Measurements from ENCODE around the gene ANKFY1. TPM values are rescaled to one million over a fixed set of nuclear protein-coding genes. Genes with fewer than 3 reads are reported as not detected.

Gene ANKFY1
- polyA plus RNA-seq, 3 donors: 13.5 to 46.1 (median 21.7) TPM

GRCh38 chr17:4305224-4305623 lies 41.4 kb upstream of the ANKFY1 start:
- Mint-ChIP-seq H3K4me3 (no peak overlapping the region), H3K36me3 (peaks cover 38 to 47% of the 10 kb centered on the region in 2 donors), H3K27ac (no peak overlapping the region), H3K9me3 (no peaks in the 10 kb centered on the region), H3K27me3 (ENCODE audit: low read depth in 3 of 3) (no peaks in the 10 kb centered on the region), H3K4me1 (peaks cover 9% of the 10 kb centered on the region)
- Histone ChIP-seq H3K27me3 (ENCODE audit: control insufficient read depth in 2 of 2, insufficient read depth in 2 of 2, low read length in 2 of 2) (no peaks in the 10 kb centered on the region), H3K4me1 (ENCODE audit: control insufficient read depth in 1 of 2, insufficient read depth in 2 of 2, low read length in 2 of 2) (no peaks in the 10 kb centered on the region), H3K4me2 (replicated peaks; ENCODE audit: extremely low read depth, low read length, poor library complexity, severe bottlenecking) (no peak overlapping the region), H3K4me3 (replicated peaks in 1 of 3; ENCODE audit: low read depth in 2 of 3, low read length in 3 of 3) (no peak overlapping the region), H3K79me2 (ENCODE audit: insufficient read depth, low read length) (peaks cover 33% of the 10 kb centered on the region), H3K9me3 (replicated peaks in 1 of 2; ENCODE audit: control insufficient read depth in 1 of 2, insufficient read depth in 1 of 2, low read length in 2 of 2) (no peaks in the 10 kb centered on the region), H3K36me3 (replicated peaks in 1 of 2; ENCODE audit: control insufficient read depth in 1 of 2, insufficient read depth in 2 of 2, low read length in 2 of 2) (peaks cover 20 to 61% of the 10 kb centered on the region in 2 donors), H4K20me1 (ENCODE audit: insufficient read depth, low read length) (peaks cover 79% of the 10 kb centered on the region), H3K9ac (ENCODE audit: insufficient read depth, low read length, poor library complexity, severe bottlenecking) (no peak overlapping the region), H3K27ac (ENCODE audit: low read depth in 1 of 2, low read length in 2 of 2) (no peak overlapping the region), H2AFZ (ENCODE audit: insufficient read depth, low read depth, low read length, poor library complexity, severe bottlenecking) (no peak overlapping the region)
- no peak for DNase-seq
- intact Hi-C loops (cut with micrococcal nuclease): no loop called here
- TF ChIP-seq CTCF (IDR thresholded peaks at IDR 0.05): no peak
- 98% methylated on average over 4 of the region's 7 CpGs for WGBS (ENCODE audit: insufficient coverage)

GRCh38 chr17:4304417-4305027 lies 40.7 kb upstream of the ANKFY1 start:
- H3K36me3 Mint-ChIP-seq: peaks cover 38 to 52% of the 10 kb centered on the region in 2 donors
- intact Hi-C loops (cut with micrococcal nuclease): no loop called here
- WGBS (ENCODE audit: insufficient coverage): 100% methylated on average over 1 of the region's 6 CpGs
- Histone ChIP-seq H3K9ac (ENCODE audit: insufficient read depth, low read length, poor library complexity, severe bottlenecking) (no peak overlapping the region), H3K4me1 (ENCODE audit: control insufficient read depth in 1 of 2, insufficient read depth in 2 of 2, low read length in 2 of 2) (no peaks in the 10 kb centered on the region), H4K20me1 (ENCODE audit: insufficient read depth, low read length) (peaks cover 77% of the 10 kb centered on the region), H2AFZ (ENCODE audit: insufficient read depth, low read depth, low read length, poor library complexity, severe bottlenecking) (no peak overlapping the region), H3K27ac (ENCODE audit: low read depth in 1 of 2, low read length in 2 of 2) (no peak overlapping the region), H3K4me3 (replicated peaks in 1 of 3; ENCODE audit: low read depth in 2 of 3, low read length in 3 of 3) (no peak overlapping the region), H3K36me3 (replicated peaks in 1 of 2; ENCODE audit: control insufficient read depth in 1 of 2, insufficient read depth in 2 of 2, low read length in 2 of 2) (peaks cover 20 to 61% of the 10 kb centered on the region in 2 donors), H3K79me2 (ENCODE audit: insufficient read depth, low read length) (peaks cover 26% of the 10 kb centered on the region), H3K4me2 (replicated peaks; ENCODE audit: extremely low read depth, low read length, poor library complexity, severe bottlenecking) (no peak overlapping the region), H3K27me3 (ENCODE audit: control insufficient read depth in 2 of 2, insufficient read depth in 2 of 2, low read length in 2 of 2) (no peaks in the 10 kb centered on the region), H3K9me3 (replicated peaks in 1 of 2; ENCODE audit: control insufficient read depth in 1 of 2, insufficient read depth in 1 of 2, low read length in 2 of 2) (no peaks in the 10 kb centered on the region)
- no peaks in the 10 kb centered on the region for H3K27me3 Mint-ChIP-seq (ENCODE audit: low read depth in 3 of 3)
- DNase-seq: peak; percentile 25 to 50 (median 44)
- no peaks in the 10 kb centered on the region for H3K9me3 Mint-ChIP-seq
- no peak overlapping the region for H3K27ac Mint-ChIP-seq
- H3K4me1 Mint-ChIP-seq: peaks cover 6% of the 10 kb centered on the region
- H3K4me3 Mint-ChIP-seq: no peak overlapping the region
- TF ChIP-seq CTCF (IDR thresholded peaks at IDR 0.05): peak; percentile 90
